IMR-90 (cell line): ENCODE results near the gene SLC37A1. TPM values are rescaled to one million over a fixed set of nuclear protein-coding genes. Genes with fewer than 3 reads are reported as not detected.

Experiments
- ATAC-seq: fragments of 200-7000 bp; cut with Tn5 transposase; 2 replicates; pipeline ENCODE4 v1.9.1; 2020; ENCODE audit warnings: low read depth, mild to moderate bottlenecking, moderate library complexity
- BruUV-seq: library from RNA; stranded (reverse); fragments of 400-500 nt; replicated peaks from 2 replicates; lab custom pipeline; 2021; lab: Mats Ljungman, UMichigan
- CTCF ChIA-PET: fragments of 300-600 bp; formaldehyde crosslinking; extraction: SDS; loops from one replicate; lab custom pipeline; 2021; ENCODE audit warnings: antibody characterized with exemption; lab: Yijun Ruan, JAX
- POLR2A ChIA-PET: fragments of 300-600 bp; sonication (Branson Sonifier 250); formaldehyde crosslinking; loops from one replicate; lab custom pipeline; 2022; ENCODE audit warnings: antibody characterized with exemption; ENCODE audit not compliant: unreplicated experiment; lab: Charles Lee
- DNase-seq: peaks from one replicate; pipeline ENCODE4 v3.0.0; 2013
- H2AFZ ChIP-seq: replicated peaks from 2 replicates; pipeline ENCODE3; 2013; ENCODE audit warnings: low read length, mild to moderate bottlenecking; ENCODE audit not compliant: poor library complexity
- H2AK5ac ChIP-seq: 2 replicates; pipeline ENCODE4 v1.6.1; 2013; ENCODE audit warnings: low read depth, low read length, inconsistent platforms
- H2AK9ac ChIP-seq: replicated peaks from 2 replicates; pipeline ENCODE3; 2013; ENCODE audit warnings: mild to moderate bottlenecking, low read depth, low read length, moderate library complexity; ENCODE audit not compliant: poor library complexity
- H2BK120ac ChIP-seq: 2 replicates; pipeline ENCODE4 v1.6.1; 2013; ENCODE audit warnings: low read depth, low read length, inconsistent platforms
- H2BK15ac ChIP-seq: 3 replicates; pipeline ENCODE4 v1.6.1; 2013; ENCODE audit warnings: low read depth, low read length, inconsistent platforms
- H2BK20ac ChIP-seq: 2 replicates; pipeline ENCODE4 v1.6.1; 2013; ENCODE audit warnings: low read depth, mild to moderate bottlenecking, inconsistent platforms, low read length, moderate library complexity
- H2BK5ac ChIP-seq: 2 replicates; pipeline ENCODE4 v1.6.1; 2013; ENCODE audit warnings: mild to moderate bottlenecking, low read depth, low read length, inconsistent platforms; ENCODE audit not compliant: poor library complexity, severe bottlenecking
- H3K14ac ChIP-seq: replicated peaks from 2 replicates; pipeline ENCODE4 v1.6.1; 2013; ENCODE audit warnings: low read depth, low read length, inconsistent platforms
- H3K18ac ChIP-seq: 2 replicates; pipeline ENCODE4 v1.6.1; 2013; ENCODE audit warnings: low read depth, low read length, control low read depth
- H3K23ac ChIP-seq: 2 replicates; pipeline ENCODE4 v1.6.1; 2013; ENCODE audit warnings: low read depth, low read length, inconsistent platforms
- H3K27ac ChIP-seq: 2 replicates; pipeline ENCODE4 v1.5.1; 2013; ENCODE audit warnings: mild to moderate bottlenecking, control low read depth, low read length; ENCODE audit not compliant: insufficient read depth
- H3K27me3 ChIP-seq: 2 replicates; pipeline ENCODE4 v1.6.1; 2013; ENCODE audit warnings: low read length; ENCODE audit not compliant: control insufficient read depth, insufficient read depth
- H3K36me3 ChIP-seq: 2 replicates; pipeline ENCODE4 v1.6.1; 2013; ENCODE audit warnings: low read length, mixed read lengths; ENCODE audit not compliant: control insufficient read depth, insufficient read depth
- H3K4ac ChIP-seq: 2 replicates; pipeline ENCODE4 v1.6.1; 2013; ENCODE audit warnings: low read depth, low read length, inconsistent platforms
- H3K4me1 ChIP-seq: 2 replicates; pipeline ENCODE4 v1.6.1; 2013; ENCODE audit warnings: low read length, mixed read lengths; ENCODE audit not compliant: control insufficient read depth, insufficient read depth
- H3K4me2 ChIP-seq: 2 replicates; pipeline ENCODE4 v1.6.1; 2013; ENCODE audit warnings: low read depth, mild to moderate bottlenecking, control low read depth, low read length, moderate library complexity
- H3K4me3 ChIP-seq: 2 replicates; pipeline ENCODE4 v1.5.1; 2013; ENCODE audit warnings: low read depth, mild to moderate bottlenecking, control low read depth, low read length, moderate library complexity; ENCODE audit not compliant: insufficient read depth
- H3K56ac ChIP-seq: 2 replicates; pipeline ENCODE4 v1.6.1; 2013; ENCODE audit warnings: low read length, inconsistent platforms; ENCODE audit not compliant: insufficient read depth; ENCODE audit errors: extremely low read depth
- H3K79me1 ChIP-seq, 2 experiments: 2 replicates each; pipeline ENCODE4 v1.6.1; 2013; ENCODE audit warnings: low read length in 2 of 2, inconsistent platforms in 1 of 2, low read depth in 1 of 2
- H3K9ac ChIP-seq: 2 replicates; pipeline ENCODE4 v1.6.1; 2013; ENCODE audit warnings: low read depth, low read length, control low read depth
- H3K9me1 ChIP-seq: 2 replicates; pipeline ENCODE4 v1.6.1; 2013; ENCODE audit warnings: low read length, inconsistent platforms; ENCODE audit not compliant: insufficient read depth
- H3K9me3 ChIP-seq: 2 replicates; pipeline ENCODE4 v1.6.1; 2013; ENCODE audit warnings: low read length; ENCODE audit not compliant: control insufficient read depth, insufficient read depth
- H4K20me1 ChIP-seq: 2 replicates; pipeline ENCODE4 v1.6.1; 2013; ENCODE audit warnings: low read length, inconsistent platforms; ENCODE audit not compliant: insufficient read depth
- H4K5ac ChIP-seq: 2 replicates; pipeline ENCODE4 v1.6.1; 2013; ENCODE audit warnings: mild to moderate bottlenecking, low read depth, low read length, control low read depth
- H4K8ac ChIP-seq, 2 experiments: 2 replicates each; pipeline ENCODE4 v1.6.1; 2013; ENCODE audit warnings: low read depth in 2 of 2, low read length in 2 of 2, control low read depth in 1 of 2, inconsistent platforms in 1 of 2
- H4K91ac ChIP-seq: 2 replicates; pipeline ENCODE4 v1.6.1; 2013; ENCODE audit warnings: low read depth, low read length, inconsistent platforms; ENCODE audit not compliant: insufficient read depth
- BHLHE40 ChIP-seq: fragments of 150-350 bp; IDR thresholded peaks from 2 replicates; pipeline ENCODE4 v1.6.1; 2016; ENCODE audit warnings: mild to moderate bottlenecking, low read depth, low read length
- CEBPB ChIP-seq: IDR thresholded peaks from 2 replicates; pipeline ENCODE4 v1.6.1; 2012; ENCODE audit warnings: low read depth, low read length, improper control_type of control experiment
- CHD1 ChIP-seq: IDR thresholded peaks from 2 replicates; pipeline ENCODE4 v1.6.1; 2012; ENCODE audit warnings: low read depth, low read length, improper control_type of control experiment
- ELK1 ChIP-seq: fragments of 150-350 bp; IDR thresholded peaks from 2 replicates; pipeline ENCODE4 v1.6.1; 2016; ENCODE audit warnings: low read depth, mild to moderate bottlenecking, low read length, moderate library complexity, borderline replicate concordance
- MAFK ChIP-seq: IDR thresholded peaks from 2 replicates; pipeline ENCODE4 v1.6.1; 2012; ENCODE audit warnings: low read depth, low read length, improper control_type of control experiment
- NFE2L2 ChIP-seq: fragments of 150-350 bp; IDR thresholded peaks from 2 replicates; pipeline ENCODE4 v1.6.1; 2016; ENCODE audit warnings: low read depth, mild to moderate bottlenecking, low read length
- POLR2A ChIP-seq: IDR thresholded peaks from 2 replicates; pipeline ENCODE4 v1.6.1; 2012; ENCODE audit warnings: mild to moderate bottlenecking, low read depth, low read length
- RAD21 ChIP-seq: IDR thresholded peaks from 2 replicates; pipeline ENCODE4 v1.6.1; 2012; ENCODE audit warnings: low read length, improper control_type of control experiment
- RCOR1 ChIP-seq: IDR thresholded peaks from 2 replicates; pipeline ENCODE4 v1.6.1; 2012; ENCODE audit warnings: mild to moderate bottlenecking, low read length, improper control_type of control experiment; ENCODE audit not compliant: insufficient replicate concordance
- USF2 ChIP-seq: fragments of 150-350 bp; IDR thresholded peaks from 2 replicates; pipeline ENCODE4 v1.6.1; 2017; ENCODE audit warnings: mild to moderate bottlenecking, antibody characterized with exemption, low read length, low read depth
- WGBS, 2 experiments: methylation state at CpG; one replicate each; pipeline versions ENCODE4 v1.1.5 to v1.1.7; 2013; ENCODE audit warnings: missing lambda C conversion rate in 2 of 2; ENCODE audit not compliant: insufficient read length in 1 of 2; ENCODE audit errors: extremely low coverage in 2 of 2; 5-methylcytosine and 5-hydroxymethylcytosine counted together
- dilution Hi-C: fragments of 300-500 bp; cut with HindIII; formaldehyde crosslinking; loops from one replicate; pipeline ENCODE4 v1.14.3; 2018; ENCODE audit warnings: low sequenced_read_pairs; ENCODE audit not compliant: unreplicated experiment
- in situ Hi-C: fragments of 300-500 bp; cut with MboI; formaldehyde crosslinking; loops from 3 replicates; pipeline ENCODE4 v1.14.3; 2019; ENCODE audit warnings: low sequenced_read_pairs, inconsistent platforms, mixed read lengths
- intact Hi-C: fragments of 100-400 bp; cut with micrococcal nuclease; formaldehyde crosslinking; loops from 2 replicates; pipeline ENCODE4 v1.10.0; 2022
- polyA plus RNA-seq, 3 experiments: library from polyadenylated mRNA; depleted of rRNA; stranded (reverse); fragments of >200 nt; gene quantifications; 2 replicates each; pipeline ENCODE4 v1.2.3, GENCODE V29; 2012; ENCODE audit warnings: low replicate concordance in 1 of 3
- total RNA-seq: library from RNA; depleted of rRNA; stranded (reverse); fragments of >200 nt; gene quantifications from 2 replicates; pipeline ENCODE4 v1.2.3, GENCODE V29; 2012

The SLC37A1 gene
- total and polyA plus RNA-seq, 2 of the 4 experiments (the other 2 are of a cell fraction) = 0.36 to 0.48 TPM

GRCh38 chr21:42495027-42495426, 18.6 kb upstream of the SLC37A1 start:
- Histone ChIP-seq H2BK15ac (no peak overlapping the region), H3K4me2 (no peak overlapping the region), H2AK5ac (no peak overlapping the region), H3K14ac (no peak overlapping the region), H3K9me1 (0 out of 2 replicates have a peak, but pooled peaks cover 4% of the 10 kb centered on the region), H4K8ac (no peak overlapping the region), H3K18ac (no peak overlapping the region), H2AK9ac (no peak overlapping the region), H2BK5ac (no peak overlapping the region), H3K4ac (no peak overlapping the region), H2BK20ac (no peak overlapping the region), H3K27ac (no peak overlapping the region), H2BK120ac (no peak overlapping the region), H2AFZ (no peak overlapping the region), H3K4me1 (no peaks in the 10 kb centered on the region), H3K36me3 (no peaks in the 10 kb centered on the region), H3K79me1 (no peaks in the 10 kb centered on the region), H3K9ac (no peak overlapping the region), H3K27me3 (peaks cover 8% of the 10 kb centered on the region; the same call in 1 of the 2 replicates), H3K4me3 (no peak overlapping the region), H3K56ac (no peak overlapping the region), H4K5ac (no peak overlapping the region), H4K20me1 (no peaks in the 10 kb centered on the region), H4K91ac (no peak overlapping the region), H3K23ac (no peak overlapping the region), H3K9me3 (no peaks in the 10 kb centered on the region)
- intact Hi-C loops = no loop called here
- 90% methylated on average over 3 of the region's 5 CpGs; no CpG with 5 or more reads in 1 of the 2 experiments for WGBS, 2 experiments
- in situ Hi-C loops = no loop called here
- no TSS peak for BruUV-seq
- DNase-seq (no peak), ATAC-seq (no peak)
- TF ChIP-seq RCOR1 (no peak), RAD21 (no peak), USF2 (no peak), CHD1 (no peak), BHLHE40 (no peak), POLR2A (no peak), NFE2L2 (no peak), CEBPB (no peak), MAFK (no peak), ELK1 (no peak)
- POLR2A ChIA-PET = no interaction called here
- CTCF ChIA-PET = no interaction called here
- dilution Hi-C loops = no loop called here
